RWPE1 (cell line): ENCODE data around the gene GPATCH2.
"Not testable (repeated sequence)": the region's sequence is repeated elsewhere in the genome, so short reads cannot be mapped to it uniquely, and the experiment has no call there.

Experiments used
- CTCF ChIA-PET: fragments of 350-600 bp; sonication (Branson Sonifier 250); formaldehyde crosslinking; extraction: SDS; loops from one replicate; lab custom pipeline; 2021; lab: Yijun Ruan, JAX
- POLR2A ChIA-PET: fragments of 400-600 bp; formaldehyde crosslinking; extraction: SDS; loops from one replicate; lab custom pipeline; 2020; ENCODE audit warnings: antibody characterized with exemption; ENCODE audit not compliant: low non-redundant PET; lab: Yijun Ruan, JAX
- DNase-seq: peaks from one replicate; pipeline ENCODE4 v3.0.0; 2012; ENCODE audit warnings: low spot score
- H3K27ac ChIP-seq: fragments of 450-650 bp; 2 replicates; pipeline ENCODE4 v1.5.1; 2017
- TF ChIP-seq, protein P1 (sequence below): fragments of 450-650 bp; conservative IDR thresholded peaks from 2 replicates; pipeline ENCODE4 v1.5.1; 2017; ENCODE audit warnings: low read depth, mild to moderate bottlenecking

GPATCH2 gene

DNA sequence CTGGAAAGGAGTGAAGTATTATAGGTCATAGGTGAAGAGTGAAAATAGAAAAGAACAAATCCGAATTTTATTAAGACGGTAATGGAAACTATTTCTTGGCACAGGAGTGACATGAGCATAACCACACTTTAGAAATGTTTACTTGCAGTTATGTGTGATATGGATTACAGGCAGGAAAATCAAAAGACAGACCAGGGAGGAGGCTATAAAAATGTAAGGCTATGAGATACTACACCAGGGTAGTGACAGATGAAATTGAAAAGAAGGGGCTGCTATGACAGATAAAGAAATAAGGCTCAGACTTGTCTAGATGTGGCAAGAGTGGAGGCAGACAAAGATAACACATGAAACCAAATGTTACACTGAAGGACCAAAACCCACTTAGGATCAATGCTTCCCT is 31.7 kb downstream of the GPATCH2 start:
- H3K27ac ChIP-seq, result no peak overlapping the region
- POLR2A ChIA-PET, result no interaction called here
- CTCF ChIA-PET, result no interaction called here

DNA sequence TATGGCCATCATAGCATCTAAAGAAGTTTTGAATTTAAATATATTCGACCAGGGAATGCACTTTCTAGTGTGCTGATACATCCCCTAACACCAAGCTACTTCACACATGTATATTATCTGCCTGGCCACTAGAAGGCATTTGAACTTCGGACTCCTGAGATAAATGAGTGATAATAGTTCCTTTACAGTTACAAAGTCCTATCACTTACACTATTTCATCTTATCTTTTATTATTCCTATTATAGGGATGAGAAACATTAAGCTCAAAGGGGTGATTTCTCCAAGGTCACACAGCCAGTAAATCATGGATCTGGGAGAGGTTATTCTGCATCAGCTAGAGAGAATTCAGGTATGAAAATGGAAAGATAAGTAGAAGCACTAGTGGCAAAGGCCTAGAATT is 40.3 kb downstream of the GPATCH2 start:
- DNase-seq, result no peak
- TF ChIP-seq, protein P1, sequence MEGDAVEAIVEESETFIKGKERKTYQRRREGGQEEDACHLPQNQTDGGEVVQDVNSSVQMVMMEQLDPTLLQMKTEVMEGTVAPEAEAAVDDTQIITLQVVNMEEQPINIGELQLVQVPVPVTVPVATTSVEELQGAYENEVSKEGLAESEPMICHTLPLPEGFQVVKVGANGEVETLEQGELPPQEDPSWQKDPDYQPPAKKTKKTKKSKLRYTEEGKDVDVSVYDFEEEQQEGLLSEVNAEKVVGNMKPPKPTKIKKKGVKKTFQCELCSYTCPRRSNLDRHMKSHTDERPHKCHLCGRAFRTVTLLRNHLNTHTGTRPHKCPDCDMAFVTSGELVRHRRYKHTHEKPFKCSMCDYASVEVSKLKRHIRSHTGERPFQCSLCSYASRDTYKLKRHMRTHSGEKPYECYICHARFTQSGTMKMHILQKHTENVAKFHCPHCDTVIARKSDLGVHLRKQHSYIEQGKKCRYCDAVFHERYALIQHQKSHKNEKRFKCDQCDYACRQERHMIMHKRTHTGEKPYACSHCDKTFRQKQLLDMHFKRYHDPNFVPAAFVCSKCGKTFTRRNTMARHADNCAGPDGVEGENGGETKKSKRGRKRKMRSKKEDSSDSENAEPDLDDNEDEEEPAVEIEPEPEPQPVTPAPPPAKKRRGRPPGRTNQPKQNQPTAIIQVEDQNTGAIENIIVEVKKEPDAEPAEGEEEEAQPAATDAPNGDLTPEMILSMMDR, result no peak
- H3K27ac ChIP-seq, result no peak overlapping the region
- ChIA-PET CTCF (interaction anchor here (0.6 kb wide), 1 partner anchor 731 kb away, joined by 4 read pairs; no protein-coding TSS in a partner anchor), POLR2A (no interaction called here)

More for the DNA sequence above, 31.7 kb downstream of the GPATCH2 start:
- TF ChIP-seq, protein P1, result no peak
- no peak for DNase-seq

DNA sequence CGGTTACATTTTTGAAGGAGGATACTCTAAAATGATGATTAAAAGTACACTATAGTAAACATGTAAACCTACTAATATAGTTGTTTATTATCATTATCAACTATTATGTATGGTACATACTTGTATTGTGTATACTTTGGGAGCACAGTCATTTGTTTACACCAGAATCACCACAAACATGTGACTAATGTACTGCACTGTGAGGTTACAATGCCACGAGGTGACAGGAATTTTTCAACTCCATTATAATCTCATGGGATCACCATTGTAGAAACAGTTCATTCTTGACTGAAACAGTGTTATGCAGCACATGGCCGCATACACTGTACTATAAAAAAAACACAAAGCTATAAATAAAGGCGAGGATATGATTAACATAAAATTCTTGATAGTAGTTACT is 44.3 kb downstream of the GPATCH2 start:
- POLR2A ChIA-PET, result no interaction called here
- CTCF ChIA-PET, result interaction anchor here (0.5 to 0.7 kb wide), 2 partner anchors 11 to 121 kb away, joined by 3 read pairs; no protein-coding TSS in a partner anchor
- H3K27ac ChIP-seq, result no peak overlapping the region
- TF ChIP-seq, protein P1, result no peak
- DNase-seq, result no peak

DNA sequence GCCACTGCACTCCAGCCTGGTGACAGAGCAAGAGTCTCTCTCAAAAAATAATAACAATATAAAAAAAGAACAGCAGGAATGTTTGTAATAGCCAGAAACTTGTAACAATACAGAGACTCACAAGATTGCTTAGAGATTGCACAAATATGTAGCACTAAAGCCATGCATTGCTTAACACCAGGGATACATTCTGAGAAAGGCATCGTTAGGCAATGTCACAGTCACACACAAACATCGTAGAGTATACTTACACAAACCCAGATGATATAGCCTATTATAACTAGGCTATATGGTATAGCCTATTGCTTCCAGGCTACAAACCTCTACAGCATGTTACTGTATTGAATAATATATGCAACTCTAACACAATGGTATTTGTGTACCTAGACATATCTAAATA is 45.3 kb downstream of the GPATCH2 start:
- POLR2A ChIA-PET, result no interaction called here

DNA sequence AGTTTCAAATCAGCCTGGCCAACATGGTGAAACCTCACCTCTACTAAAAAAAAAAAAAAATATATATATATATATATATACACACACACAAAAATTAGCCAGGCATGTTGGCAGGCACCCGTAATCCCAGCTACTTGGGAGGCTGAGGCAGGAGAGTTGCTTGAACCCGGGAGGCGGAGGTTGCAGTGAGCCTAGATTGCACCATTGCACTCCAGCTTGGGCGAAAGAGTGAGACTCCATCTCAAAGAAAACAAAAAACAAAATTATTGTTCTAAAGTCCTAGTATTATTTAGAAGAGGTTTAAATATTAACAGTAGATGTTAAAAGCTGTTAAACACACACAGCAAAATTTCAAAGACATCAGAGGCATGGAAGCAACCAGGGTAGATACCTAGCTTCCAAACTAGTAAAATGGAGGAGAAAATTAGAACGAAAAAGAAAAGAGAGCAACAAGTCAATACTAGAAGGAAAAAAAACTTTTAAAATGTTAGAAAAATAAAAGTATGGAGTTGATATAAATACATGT is 46.5 kb downstream of the GPATCH2 start:
- CTCF ChIA-PET, result interaction anchor here (0.6 to 1.1 kb wide), 2 partner anchors 10 to 455 kb away, joined by 5 to 9 read pairs; no protein-coding TSS in a partner anchor
- DNase-seq, POLR2A ChIA-PET, H3K27ac ChIP-seq: not testable (repeated sequence)

More for the DNA sequence above, 45.3 kb downstream of the GPATCH2 start:
- CTCF ChIA-PET, result no interaction called here
- no peak overlapping the region for H3K27ac ChIP-seq
- TF ChIP-seq, protein P1, result no peak
- no peak for DNase-seq

DNA sequence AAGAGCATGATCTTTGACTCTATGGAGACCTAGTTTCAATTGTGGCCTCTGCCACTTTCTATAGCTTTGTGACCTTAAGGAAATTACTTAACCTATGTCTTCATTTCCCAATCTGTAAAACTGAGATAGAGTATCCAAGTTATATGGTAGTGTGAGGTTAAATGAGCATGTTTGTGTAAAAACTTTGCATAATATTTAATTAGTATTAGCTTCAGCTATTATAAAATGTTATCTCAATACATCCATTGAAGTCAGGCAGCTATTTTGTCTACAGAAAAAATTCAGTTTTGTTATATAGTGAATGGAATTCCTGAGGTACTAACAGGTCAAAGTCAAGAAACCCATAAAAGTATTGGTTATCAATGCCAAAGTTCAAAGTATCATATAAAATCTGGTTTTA is 53.6 kb downstream of the GPATCH2 start:
- no peak overlapping the region for H3K27ac ChIP-seq
- ChIA-PET CTCF (no interaction called here), POLR2A (no interaction called here)
- no peak for DNase-seq
- TF ChIP-seq, protein P1, result no peak

DNA sequence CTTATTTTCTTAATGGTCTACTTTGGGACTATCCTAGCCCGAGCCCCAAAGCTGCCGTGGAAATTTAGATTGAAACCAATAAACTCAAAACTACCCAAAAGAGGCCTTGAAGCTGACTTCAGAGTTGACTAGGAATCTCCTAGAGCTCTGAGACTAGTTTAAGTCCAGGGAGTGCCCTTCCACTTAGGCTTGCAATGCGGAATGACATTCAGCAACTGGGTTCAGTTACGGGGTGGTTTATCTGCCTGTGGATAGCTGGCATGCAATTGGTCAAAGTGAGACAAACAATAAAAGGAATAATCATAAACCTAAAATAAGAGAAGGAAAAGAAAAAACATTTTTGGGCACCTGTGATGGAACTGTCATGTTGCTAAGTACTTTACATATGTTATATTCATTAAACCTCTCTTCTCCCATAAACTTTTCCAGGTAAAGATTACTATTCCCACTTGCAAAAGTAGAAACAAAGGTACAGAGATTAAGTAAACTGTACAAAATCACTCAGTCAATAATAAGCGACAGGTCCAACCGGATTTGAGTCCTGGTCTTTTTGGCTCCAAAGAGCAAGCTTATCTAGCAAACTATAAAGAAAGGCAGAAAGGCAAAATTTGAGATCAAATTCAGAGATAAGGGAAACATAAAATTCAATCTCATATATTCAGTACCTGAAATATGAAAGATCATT is 56.5 kb downstream of the GPATCH2 start:
- ChIA-PET CTCF (interaction anchor here (0.6 to 1.0 kb wide), 2 partner anchors 10 to 852 kb away, joined by 3 to 5 read pairs; no protein-coding TSS in a partner anchor), POLR2A (no interaction called here)
- TF ChIP-seq, protein P1, result no peak
- no peak for DNase-seq
- H3K27ac ChIP-seq, result no peak overlapping the region
